ENCODE data around the gene SLC25A21. TPM values are rescaled to one million over a fixed set of nuclear protein-coding genes. Genes with fewer than 3 reads are reported as not detected.
A peak's percentile ranks its signal among the peaks of the same experiment; 100 is the strongest.

The SLC25A21 gene
- total and polyA plus RNA-seq, 2 experiments from 2014 or later = 10.6 to 12.1 TPM

DNA sequence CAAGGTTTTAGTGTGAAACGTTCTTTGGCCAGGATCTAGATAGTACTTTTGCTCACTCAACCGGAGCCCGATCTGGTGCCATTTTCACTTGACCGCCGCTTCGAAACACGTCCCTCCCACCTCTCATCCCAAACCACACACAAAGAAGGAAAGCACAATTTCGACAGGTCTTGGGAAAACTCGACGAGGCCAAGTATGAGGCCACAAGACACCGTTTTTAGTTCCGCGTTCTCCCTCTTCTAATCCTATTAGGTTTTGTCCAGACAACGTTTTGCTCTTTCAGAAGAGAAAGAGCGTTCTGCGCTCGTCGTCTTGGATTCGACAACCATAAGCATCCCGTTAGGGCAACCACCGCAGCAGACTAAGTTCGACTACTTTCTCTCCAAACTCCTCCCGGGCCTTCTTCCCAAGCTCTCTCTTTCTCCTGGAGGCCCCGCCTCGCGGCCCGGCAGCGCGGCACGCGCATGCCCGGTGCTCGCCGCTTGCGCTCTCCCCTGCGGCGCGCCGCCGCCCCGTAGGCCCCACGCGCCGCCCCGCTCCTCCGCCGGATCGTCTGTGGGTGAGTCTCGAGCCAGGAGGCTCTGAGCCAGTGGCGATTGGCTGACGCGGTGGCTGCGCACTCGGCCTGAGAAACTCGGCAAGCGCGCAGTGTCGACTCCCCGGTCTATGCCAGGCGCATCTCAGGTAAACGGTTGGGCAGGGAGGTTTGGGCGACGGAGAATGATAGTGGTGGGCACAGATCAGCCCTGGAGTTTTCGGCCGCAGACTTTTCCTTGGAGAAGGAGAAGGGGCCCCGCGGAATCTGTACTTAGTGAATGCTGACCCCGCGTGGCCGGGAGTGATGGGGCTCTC, 25.2 kb upstream of the SLC25A21 start, which contains the start of gene MIPOL1:
Gene MIPOL1 (plus strand): TSS at position 517 of the 852 bp plus-strand sequence. CDS start 49,952 bp downstream, outside the sequence.
- peak within 1 kb of the TSS; percentile 95 for H3K4me3 ChIP-seq
- peaks cover 11% of the 10 kb centered on the region; the same call in 1 of the 2 replicates for H4K20me1 ChIP-seq (replicated peaks; ENCODE audit: insufficient read depth)
- H3K27me3 ChIP-seq (ENCODE audit: insufficient read depth) = 0 out of 2 replicates have a peak, but pooled peaks cover 4% of the 10 kb centered on the region
- ATAC-seq = peak; percentile 93
- Mint-ChIP-seq H3K4me3 (peak within 1 kb of the TSS; percentile 83), H3K27ac (peak within 1 kb of the TSS; percentile 93), H3K27me3 (ENCODE audit: insufficient read depth, low read depth, poor library complexity) (peaks cover 8% of the 10 kb centered on the region), H3K9me3 (no peaks in the 10 kb centered on the region), H3K4me1 (peaks cover 19% of the 10 kb centered on the region; the same call in 2 of the 3 replicates), H3K36me3 (ENCODE audit: low read depth) (no peaks in the 10 kb centered on the region)
- H3K36me3 ChIP-seq (ENCODE audit: insufficient read depth) = no peaks in the 10 kb centered on the region
- no peaks in the 10 kb centered on the region for H3F3A ChIP-seq (replicated peaks; ENCODE audit: low read depth)
- peak; percentile 78 for DNase-seq (ENCODE audit: low spot score)
- peaks cover 33% of the 10 kb centered on the region for H3K4me1 ChIP-seq (ENCODE audit: insufficient read depth)
- TF ChIP-seq ZNF331 (CRISPR knock-in tag; IDR thresholded peaks at IDR 0.05; ENCODE audit: low read depth) = no peak
- TF ChIP-seq ZNF114 (CRISPR knock-in tag; IDR thresholded peaks at IDR 0.05) = no peak
- peak; percentile 79 for TF ChIP-seq POLR2AphosphoS5 (IDR thresholded peaks at IDR 0.05; ENCODE audit: low read depth)
- TF ChIP-seq, protein P1, sequence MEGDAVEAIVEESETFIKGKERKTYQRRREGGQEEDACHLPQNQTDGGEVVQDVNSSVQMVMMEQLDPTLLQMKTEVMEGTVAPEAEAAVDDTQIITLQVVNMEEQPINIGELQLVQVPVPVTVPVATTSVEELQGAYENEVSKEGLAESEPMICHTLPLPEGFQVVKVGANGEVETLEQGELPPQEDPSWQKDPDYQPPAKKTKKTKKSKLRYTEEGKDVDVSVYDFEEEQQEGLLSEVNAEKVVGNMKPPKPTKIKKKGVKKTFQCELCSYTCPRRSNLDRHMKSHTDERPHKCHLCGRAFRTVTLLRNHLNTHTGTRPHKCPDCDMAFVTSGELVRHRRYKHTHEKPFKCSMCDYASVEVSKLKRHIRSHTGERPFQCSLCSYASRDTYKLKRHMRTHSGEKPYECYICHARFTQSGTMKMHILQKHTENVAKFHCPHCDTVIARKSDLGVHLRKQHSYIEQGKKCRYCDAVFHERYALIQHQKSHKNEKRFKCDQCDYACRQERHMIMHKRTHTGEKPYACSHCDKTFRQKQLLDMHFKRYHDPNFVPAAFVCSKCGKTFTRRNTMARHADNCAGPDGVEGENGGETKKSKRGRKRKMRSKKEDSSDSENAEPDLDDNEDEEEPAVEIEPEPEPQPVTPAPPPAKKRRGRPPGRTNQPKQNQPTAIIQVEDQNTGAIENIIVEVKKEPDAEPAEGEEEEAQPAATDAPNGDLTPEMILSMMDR (conservative IDR thresholded peaks at IDR 0.05; ENCODE audit: low read depth in 2 of 2) = peak; percentile 18 to 51; a peak in 2 of 4 replicates
- TF ChIP-seq, protein P2, sequence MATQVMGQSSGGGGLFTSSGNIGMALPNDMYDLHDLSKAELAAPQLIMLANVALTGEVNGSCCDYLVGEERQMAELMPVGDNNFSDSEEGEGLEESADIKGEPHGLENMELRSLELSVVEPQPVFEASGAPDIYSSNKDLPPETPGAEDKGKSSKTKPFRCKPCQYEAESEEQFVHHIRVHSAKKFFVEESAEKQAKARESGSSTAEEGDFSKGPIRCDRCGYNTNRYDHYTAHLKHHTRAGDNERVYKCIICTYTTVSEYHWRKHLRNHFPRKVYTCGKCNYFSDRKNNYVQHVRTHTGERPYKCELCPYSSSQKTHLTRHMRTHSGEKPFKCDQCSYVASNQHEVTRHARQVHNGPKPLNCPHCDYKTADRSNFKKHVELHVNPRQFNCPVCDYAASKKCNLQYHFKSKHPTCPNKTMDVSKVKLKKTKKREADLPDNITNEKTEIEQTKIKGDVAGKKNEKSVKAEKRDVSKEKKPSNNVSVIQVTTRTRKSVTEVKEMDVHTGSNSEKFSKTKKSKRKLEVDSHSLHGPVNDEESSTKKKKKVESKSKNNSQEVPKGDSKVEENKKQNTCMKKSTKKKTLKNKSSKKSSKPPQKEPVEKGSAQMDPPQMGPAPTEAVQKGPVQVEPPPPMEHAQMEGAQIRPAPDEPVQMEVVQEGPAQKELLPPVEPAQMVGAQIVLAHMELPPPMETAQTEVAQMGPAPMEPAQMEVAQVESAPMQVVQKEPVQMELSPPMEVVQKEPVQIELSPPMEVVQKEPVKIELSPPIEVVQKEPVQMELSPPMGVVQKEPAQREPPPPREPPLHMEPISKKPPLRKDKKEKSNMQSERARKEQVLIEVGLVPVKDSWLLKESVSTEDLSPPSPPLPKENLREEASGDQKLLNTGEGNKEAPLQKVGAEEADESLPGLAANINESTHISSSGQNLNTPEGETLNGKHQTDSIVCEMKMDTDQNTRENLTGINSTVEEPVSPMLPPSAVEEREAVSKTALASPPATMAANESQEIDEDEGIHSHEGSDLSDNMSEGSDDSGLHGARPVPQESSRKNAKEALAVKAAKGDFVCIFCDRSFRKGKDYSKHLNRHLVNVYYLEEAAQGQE (IDR thresholded peaks at IDR 0.05; ENCODE audit: unreplicated experiment) = no peak
- H3K79me2 ChIP-seq (replicated peaks; ENCODE audit: insufficient read depth) = peaks cover 39% of the 10 kb centered on the region
- H3K4me2 ChIP-seq = peak within 1 kb of the TSS; percentile 94
- H3K27ac ChIP-seq (ENCODE audit: low read depth) = peak within 1 kb of the TSS; percentile 23; the same call in 1 of the 2 replicates
- peak within 1 kb of the TSS; percentile 100 for H2AFZ ChIP-seq
- 0 out of 2 replicates have a peak, but pooled peaks cover 2% of the 10 kb centered on the region for H3K9me2 ChIP-seq (ENCODE audit: insufficient read depth)

Data from GM23338 (cell line).